ENCODE results near the gene MACO1. TPM values are rescaled to one million over a fixed set of nuclear protein-coding genes. Genes with fewer than 3 reads are reported as not detected.
A peak's percentile ranks its signal among the peaks of the same experiment; 100 is the strongest.
"Not testable (repeated sequence)": the region's sequence is repeated elsewhere in the genome, so short reads cannot be mapped to it uniquely, and the experiment has no call there.

Gene MACO1, protein sequence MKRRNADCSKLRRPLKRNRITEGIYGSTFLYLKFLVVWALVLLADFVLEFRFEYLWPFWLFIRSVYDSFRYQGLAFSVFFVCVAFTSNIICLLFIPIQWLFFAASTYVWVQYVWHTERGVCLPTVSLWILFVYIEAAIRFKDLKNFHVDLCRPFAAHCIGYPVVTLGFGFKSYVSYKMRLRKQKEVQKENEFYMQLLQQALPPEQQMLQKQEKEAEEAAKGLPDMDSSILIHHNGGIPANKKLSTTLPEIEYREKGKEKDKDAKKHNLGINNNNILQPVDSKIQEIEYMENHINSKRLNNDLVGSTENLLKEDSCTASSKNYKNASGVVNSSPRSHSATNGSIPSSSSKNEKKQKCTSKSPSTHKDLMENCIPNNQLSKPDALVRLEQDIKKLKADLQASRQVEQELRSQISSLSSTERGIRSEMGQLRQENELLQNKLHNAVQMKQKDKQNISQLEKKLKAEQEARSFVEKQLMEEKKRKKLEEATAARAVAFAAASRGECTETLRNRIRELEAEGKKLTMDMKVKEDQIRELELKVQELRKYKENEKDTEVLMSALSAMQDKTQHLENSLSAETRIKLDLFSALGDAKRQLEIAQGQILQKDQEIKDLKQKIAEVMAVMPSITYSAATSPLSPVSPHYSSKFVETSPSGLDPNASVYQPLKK
- total RNA-seq (2014; rRNA removed; shearing (Covaris generic)) (16.8 and 18.0 TPM in 2 replicates), polyA plus RNA-seq (2016; fragmentation: Nextera tagmentation; extraction: Ambion mirVana) (10.7 and 12.4 TPM in 2 replicates)

DNA sequence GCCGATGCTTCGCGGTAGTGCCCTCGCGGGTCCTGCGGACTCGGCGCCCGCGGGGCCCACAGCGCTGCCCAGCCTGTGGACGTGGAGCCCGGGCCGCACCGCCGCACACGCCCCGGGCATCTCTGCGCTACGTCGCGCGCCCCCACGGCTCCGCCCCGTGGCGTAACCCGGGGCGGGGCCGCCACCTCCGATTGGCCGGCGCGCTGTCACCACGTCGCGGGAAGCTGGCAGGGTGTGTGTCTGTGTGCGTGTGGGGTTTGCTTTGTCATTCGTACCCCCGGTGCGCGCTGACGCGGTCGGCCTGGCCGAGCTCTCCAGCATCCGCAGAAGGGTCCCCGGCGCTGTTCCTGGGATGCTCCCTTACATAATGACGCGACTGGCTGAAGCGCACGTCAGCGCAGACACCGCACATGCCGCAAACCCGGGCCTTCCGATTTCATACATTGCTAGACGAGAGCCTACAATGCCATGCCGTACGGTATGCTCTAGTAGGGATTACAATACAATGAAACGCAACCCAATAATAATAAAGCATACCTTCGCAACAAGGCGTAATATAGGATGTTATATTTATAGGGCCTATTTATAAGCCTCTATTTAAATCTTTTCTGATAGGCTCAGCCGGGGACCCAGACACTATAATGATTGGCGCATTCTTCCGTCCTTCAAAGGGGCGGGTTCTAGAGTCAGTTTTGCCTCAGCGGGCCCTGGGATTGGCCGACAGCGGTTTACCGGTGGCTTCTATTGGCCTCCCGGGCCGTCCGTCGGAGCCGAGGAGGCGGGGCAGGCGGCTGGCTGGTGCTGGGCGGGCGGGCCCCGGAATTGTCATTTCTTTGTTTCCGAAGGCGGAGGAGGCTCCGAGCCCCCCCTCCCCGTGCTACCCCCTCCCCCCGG, at the start of gene MACO1:
Gene MACO1 (plus strand): TSS at position 825 of the 894 bp plus-strand sequence. CDS start 202 bp downstream, outside the sequence.
- Histone ChIP-seq H3K9me3 (ENCODE audit: low read depth) (no peaks in the 10 kb centered on the region), H3K27ac (peak within 1 kb of the TSS; percentile 96), H3K79me2 (ENCODE audit: insufficient read depth) (peaks cover 47% of the 10 kb centered on the region), H4K20me1 (ENCODE audit: insufficient read depth) (no peaks in the 10 kb centered on the region; the same call in 1 of the 2 replicates), H3K4me1 (ENCODE audit: insufficient read depth) (peaks cover 30% of the 10 kb centered on the region), H3K9ac (peak within 1 kb of the TSS; percentile 99), H3F3A (ENCODE audit: insufficient read depth) (peaks cover 22% of the 10 kb centered on the region), H3K36me3 (ENCODE audit: low read depth) (no peaks in the 10 kb centered on the region), H3K4me2 (ENCODE audit: unreplicated experiment) (peak within 1 kb of the TSS; percentile 92), H3K4me3 (peak within 1 kb of the TSS; percentile 94), H3K27me3 (replicated peaks; ENCODE audit: insufficient read depth) (no peaks in the 10 kb centered on the region), H2AFZ (peak within 1 kb of the TSS; percentile 93), H3K9me2 (ENCODE audit: insufficient read depth) (no peaks in the 10 kb centered on the region)
- TF ChIP-seq EZH2 (IDR thresholded peaks at IDR 0.05; ENCODE audit: insufficient read depth, poor library complexity, severe bottlenecking) = no peak
- no peak for TF ChIP-seq EZH2phosphoT487 (IDR thresholded peaks at IDR 0.05; ENCODE audit: insufficient read depth, low read depth)
- DNase-seq = peak; percentile 97
- 1 to 2% methylated on average over 55 to 71 of the region's 87 CpGs for WGBS, 2 experiments (ENCODE audit: low coverage in 1 of 2, low lambda C conversion rate in 2 of 2, missing lambda C conversion rate in 2 of 2)
- in situ Hi-C loops (cut with MboI) = no loop called here

DNA sequence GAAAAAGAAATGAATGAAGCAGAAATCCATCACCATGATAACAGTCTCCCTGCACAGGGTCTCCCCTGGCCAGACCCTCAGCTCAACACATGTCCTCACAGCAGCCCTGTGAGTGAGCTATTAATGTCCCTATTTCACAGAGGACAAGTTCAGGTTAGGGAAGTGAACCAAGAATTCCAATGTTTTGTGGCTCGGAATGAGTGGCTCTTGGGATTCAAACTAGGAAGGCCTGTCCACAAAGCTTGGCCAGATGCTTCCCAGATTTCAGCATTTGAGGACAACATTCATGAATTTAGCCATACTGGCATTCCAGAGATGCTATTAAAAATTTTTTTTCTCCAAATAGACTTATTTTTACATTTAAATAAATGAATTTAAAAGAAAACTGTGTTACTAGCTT, 48.2 kb upstream of the MACO1 start:
- H3K79me2 ChIP-seq (ENCODE audit: insufficient read depth); in situ Hi-C loops (cut with MboI): not testable (repeated sequence)

DNA sequence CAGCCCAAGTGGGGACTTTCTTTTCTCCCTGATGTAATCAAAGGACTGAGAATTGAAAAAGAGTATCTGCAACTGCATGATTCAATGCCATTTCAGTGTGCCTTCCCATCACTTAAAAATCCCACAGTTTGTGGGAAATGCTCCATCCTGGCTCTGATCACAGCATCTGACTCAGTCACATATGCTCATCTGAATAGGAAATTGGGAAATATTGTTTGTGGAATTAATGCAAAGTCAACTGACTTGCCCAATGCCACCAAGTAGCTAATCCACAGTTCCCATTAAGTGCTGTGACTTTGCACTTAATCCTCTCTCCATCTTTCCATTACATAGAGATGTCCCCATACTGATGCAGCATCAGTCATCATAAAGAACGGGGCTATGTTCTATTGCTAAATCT, 47.6 kb upstream of the MACO1 start:
- not testable (repeated sequence) for H4K20me1 ChIP-seq (ENCODE audit: insufficient read depth)
- peak overlapping the region; percentile 70 for H3K9ac ChIP-seq

More for the DNA sequence above, 48.2 kb upstream of the MACO1 start:
- H3K27me3 ChIP-seq (replicated peaks; ENCODE audit: insufficient read depth); H3F3A ChIP-seq (ENCODE audit: insufficient read depth); H3K4me3 ChIP-seq; DNase-seq; H2AFZ ChIP-seq; H3K9me3 ChIP-seq (ENCODE audit: low read depth); H3K36me3 ChIP-seq (ENCODE audit: low read depth); H3K9me2 ChIP-seq (ENCODE audit: insufficient read depth); H4K20me1 ChIP-seq (ENCODE audit: insufficient read depth); H3K4me2 ChIP-seq (ENCODE audit: unreplicated experiment): not testable (repeated sequence)
- H3K4me1 ChIP-seq (ENCODE audit: insufficient read depth) = peaks cover 17% of the 10 kb centered on the region
- peak overlapping the region; percentile 70 for H3K9ac ChIP-seq
- 14 to 25% methylated on average over 1 of the region's 1 CpG for WGBS, 2 experiments (ENCODE audit: low coverage in 1 of 2, low lambda C conversion rate in 2 of 2, missing lambda C conversion rate in 2 of 2)
- peak overlapping the region; percentile 95 for H3K27ac ChIP-seq

DNA sequence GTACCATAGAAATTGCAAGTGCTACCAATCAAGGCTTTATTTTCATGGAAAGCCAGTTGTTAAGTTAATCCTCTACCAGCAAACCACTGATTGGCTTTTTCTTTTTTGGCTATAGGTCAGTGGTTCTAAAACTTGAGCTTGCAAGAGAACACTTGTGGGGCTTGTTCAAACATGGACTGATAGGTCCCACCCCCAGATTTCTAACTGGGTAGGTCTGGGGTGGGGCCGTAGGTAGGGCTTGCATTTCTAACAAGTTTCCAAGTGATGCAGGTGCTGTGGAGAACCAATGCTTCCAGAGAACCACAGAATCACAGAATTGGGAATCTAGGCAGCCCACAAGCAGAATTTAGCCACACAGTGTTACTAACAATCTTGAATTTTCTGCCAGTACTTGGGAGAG, 46.8 kb upstream of the MACO1 start:
- in situ Hi-C loops (cut with MboI); H3K9me3 ChIP-seq (ENCODE audit: low read depth); H3K4me3 ChIP-seq; H3K27me3 ChIP-seq (replicated peaks; ENCODE audit: insufficient read depth); H2AFZ ChIP-seq; H3K36me3 ChIP-seq (ENCODE audit: low read depth); H3K9me2 ChIP-seq (ENCODE audit: insufficient read depth); H3F3A ChIP-seq (ENCODE audit: insufficient read depth); H3K4me2 ChIP-seq (ENCODE audit: unreplicated experiment); H3K79me2 ChIP-seq (ENCODE audit: insufficient read depth); H4K20me1 ChIP-seq (ENCODE audit: insufficient read depth); DNase-seq: not testable (repeated sequence)
- Histone ChIP-seq H3K27ac (peak overlapping the region; percentile 95; the same call in 1 of the 2 replicates), H3K4me1 (ENCODE audit: insufficient read depth) (peaks cover 17% of the 10 kb centered on the region), H3K9ac (peak overlapping the region; percentile 49; the same call in 1 of the 2 replicates)
- no CpG with 5 or more reads among the region's 1 CpG for WGBS, 2 experiments (ENCODE audit: low coverage in 1 of 2, low lambda C conversion rate in 2 of 2, missing lambda C conversion rate in 2 of 2)

More for the DNA sequence above, 47.6 kb upstream of the MACO1 start:
- DNase-seq = peak; percentile 94
- H3K4me3 ChIP-seq; H3K27me3 ChIP-seq (replicated peaks; ENCODE audit: insufficient read depth); H3K9me3 ChIP-seq (ENCODE audit: low read depth); H3K79me2 ChIP-seq (ENCODE audit: insufficient read depth); in situ Hi-C loops (cut with MboI); H3K4me2 ChIP-seq (ENCODE audit: unreplicated experiment); H3K36me3 ChIP-seq (ENCODE audit: low read depth); H2AFZ ChIP-seq; H3K9me2 ChIP-seq (ENCODE audit: insufficient read depth); H3F3A ChIP-seq (ENCODE audit: insufficient read depth): not testable (repeated sequence)
- 0 to 6% methylated on average over 1 of the region's 1 CpG for WGBS, 2 experiments (ENCODE audit: low coverage in 1 of 2, low lambda C conversion rate in 2 of 2, missing lambda C conversion rate in 2 of 2)
- H3K4me1 ChIP-seq (ENCODE audit: insufficient read depth) = peaks cover 17% of the 10 kb centered on the region
- H3K27ac ChIP-seq = peak overlapping the region; percentile 95

- H3K9ac ChIP-seq; H3K4me2 ChIP-seq (ENCODE audit: unreplicated experiment); H3K79me2 ChIP-seq (ENCODE audit: insufficient read depth); H3K4me3 ChIP-seq; DNase-seq; in situ Hi-C loops (cut with MboI); H4K20me1 ChIP-seq (ENCODE audit: insufficient read depth); H3F3A ChIP-seq (ENCODE audit: insufficient read depth); H3K36me3 ChIP-seq (ENCODE audit: low read depth); H3K9me3 ChIP-seq (ENCODE audit: low read depth); H3K9me2 ChIP-seq (ENCODE audit: insufficient read depth); H3K27ac ChIP-seq; H3K27me3 ChIP-seq (replicated peaks; ENCODE audit: insufficient read depth): not testable (repeated sequence)
- peak overlapping the region; percentile 53 for H2AFZ ChIP-seq
- 18 to 22% methylated on average over 4 of the region's 4 CpGs for WGBS, 2 experiments (ENCODE audit: low coverage in 1 of 2, low lambda C conversion rate in 2 of 2, missing lambda C conversion rate in 2 of 2)
- H3K4me1 ChIP-seq (ENCODE audit: insufficient read depth) = peaks cover 17% of the 10 kb centered on the region
Observed at GRCh38 chr1:25387096-25387495, 43.6 kb upstream of the MACO1 start.

- H3K36me3 ChIP-seq (ENCODE audit: low read depth); H3F3A ChIP-seq (ENCODE audit: insufficient read depth); H3K27ac ChIP-seq; H3K9me3 ChIP-seq (ENCODE audit: low read depth); H2AFZ ChIP-seq; H3K9me2 ChIP-seq (ENCODE audit: insufficient read depth); H3K4me2 ChIP-seq (ENCODE audit: unreplicated experiment); H3K79me2 ChIP-seq (ENCODE audit: insufficient read depth); H3K4me1 ChIP-seq (ENCODE audit: insufficient read depth); H3K27me3 ChIP-seq (replicated peaks; ENCODE audit: insufficient read depth); H3K4me3 ChIP-seq; in situ Hi-C loops (cut with MboI); H4K20me1 ChIP-seq (ENCODE audit: insufficient read depth); DNase-seq; H3K9ac ChIP-seq: not testable (repeated sequence)
- 78 to 83% methylated on average over 7 to 9 of the region's 9 CpGs for WGBS, 2 experiments (ENCODE audit: low coverage in 1 of 2, low lambda C conversion rate in 2 of 2, missing lambda C conversion rate in 2 of 2)
Observed at GRCh38 chr1:25388691-25389090, 42.0 kb upstream of the MACO1 start.

Measured in GM23248 (cell line).